SU-DHL-6 (cell line): Measurements from ENCODE around the gene KIF16B.

ENCODE experiments used
- H2AFZ ChIP-seq: fragments of 200-600 bp; sonication (generic); 2 replicates; pipeline ENCODE4 v1.6.1; 2014; ENCODE audit warnings: low read depth, mild to moderate bottlenecking, moderate library complexity, mixed read lengths, antibody characterized with exemption, low read length; ENCODE audit not compliant: severe bottlenecking
- H3F3A ChIP-seq: fragments of 200-600 bp; shearing (Covaris generic); 2 replicates; pipeline ENCODE4 v1.6.0; 2016; ENCODE audit warnings: antibody characterized with exemption, mild to moderate bottlenecking; ENCODE audit not compliant: insufficient read depth
- H3K27ac ChIP-seq: fragments of 200-600 bp; sonication (generic); 2 replicates; pipeline ENCODE4 v1.5.1; 2016; ENCODE audit warnings: low read depth, mild to moderate bottlenecking, low read length, moderate library complexity, mixed read lengths
- H3K27me3 ChIP-seq: fragments of 200-600 bp; sonication (generic), shearing (Covaris generic); 2 replicates; pipeline ENCODE4 v1.6.0; 2014; ENCODE audit warnings: mild to moderate bottlenecking, low read length
- H3K36me3 ChIP-seq: fragments of 200-600 bp; sonication (generic); 2 replicates; pipeline ENCODE4 v1.6.1; 2014; ENCODE audit warnings: mild to moderate bottlenecking, low read length, mixed read lengths
- H3K4me2 ChIP-seq: fragments of 300-600, 200-600 bp; shearing (Covaris generic), sonication (generic); 2 replicates; pipeline ENCODE4 v1.6.0; 2014; ENCODE audit warnings: low read length, low read depth, mild to moderate bottlenecking; ENCODE audit not compliant: poor library complexity, severe bottlenecking
- H3K4me3 ChIP-seq: fragments of 200-600 bp; sonication (generic); 2 replicates; pipeline ENCODE4 v1.5.1; 2014; ENCODE audit warnings: antibody characterized with exemption, low read length, mild to moderate bottlenecking, mixed read lengths; ENCODE audit not compliant: insufficient read depth, poor library complexity, severe bottlenecking
- H3K79me2 ChIP-seq: fragments of 200-600 bp; sonication (generic); 2 replicates; pipeline ENCODE4 v1.6.1; 2014; ENCODE audit warnings: mild to moderate bottlenecking, low read length, moderate library complexity; ENCODE audit not compliant: insufficient read depth
- H3K9ac ChIP-seq: fragments of 200-600 bp; sonication (generic); 2 replicates; pipeline ENCODE4 v1.7.0; 2014; ENCODE audit warnings: mild to moderate bottlenecking, low read length
- H3K9me2 ChIP-seq: fragments of 200-600 bp; sonication (generic); replicated peaks from 2 replicates; pipeline ENCODE4 v1.6.1; 2014; ENCODE audit warnings: low read length; ENCODE audit not compliant: insufficient read depth
- H3K9me3 ChIP-seq: fragments of 200-600 bp; sonication (generic); 2 replicates; pipeline ENCODE4 v1.6.1; 2014; ENCODE audit warnings: low read length, mixed read lengths; ENCODE audit not compliant: insufficient read depth
- H4K20me1 ChIP-seq: fragments of 200-600 bp; sonication (generic); 2 replicates; pipeline ENCODE4 v1.6.1; 2014; ENCODE audit warnings: low read depth, mild to moderate bottlenecking, antibody characterized with exemption, low read length, moderate library complexity, mixed read lengths
- EZH2phosphoT487 ChIP-seq: fragments of 200-600 bp; sonication (generic), shearing (Covaris generic); conservative IDR thresholded peaks from 2 replicates; pipeline ENCODE4 v1.6.1; 2018; ENCODE audit warnings: mild to moderate bottlenecking, antibody characterized with exemption, low read length, moderate library complexity, mixed read lengths
- TF ChIP-seq, protein P1 (sequence below): fragments of 200-600 bp; sonication (generic); IDR thresholded peaks from one replicate; pipeline ENCODE4 v1.5.1; 2017; ENCODE audit warnings: antibody characterized with exemption, mild to moderate bottlenecking, low read length, moderate library complexity; ENCODE audit not compliant: insufficient read depth, poor library complexity, severe bottlenecking

The KIF16B gene

DNA sequence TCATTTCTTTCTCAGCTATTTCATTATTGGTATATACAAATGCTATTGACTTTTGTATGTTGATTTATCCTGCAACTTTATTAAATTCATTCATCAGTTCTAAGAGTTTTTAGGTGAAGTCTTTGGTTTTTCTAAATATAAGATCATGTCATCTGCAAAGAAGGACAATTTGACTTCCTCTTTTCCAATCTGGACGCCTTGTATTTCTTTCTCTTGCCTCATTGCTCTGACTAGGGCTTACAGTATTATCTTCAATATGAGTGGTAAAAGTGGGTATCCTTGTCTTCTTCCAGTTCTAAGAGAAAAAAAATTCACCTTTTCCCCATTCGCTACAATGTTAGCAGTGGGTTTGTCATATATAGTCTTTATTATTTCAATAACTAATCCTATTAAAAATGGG is 38.0 kb downstream of the KIF16B start:
- Histone ChIP-seq H3K9ac (no peak overlapping the region), H3K27me3 (no peaks in the 10 kb centered on the region), H3K79me2 (no peaks in the 10 kb centered on the region)

DNA sequence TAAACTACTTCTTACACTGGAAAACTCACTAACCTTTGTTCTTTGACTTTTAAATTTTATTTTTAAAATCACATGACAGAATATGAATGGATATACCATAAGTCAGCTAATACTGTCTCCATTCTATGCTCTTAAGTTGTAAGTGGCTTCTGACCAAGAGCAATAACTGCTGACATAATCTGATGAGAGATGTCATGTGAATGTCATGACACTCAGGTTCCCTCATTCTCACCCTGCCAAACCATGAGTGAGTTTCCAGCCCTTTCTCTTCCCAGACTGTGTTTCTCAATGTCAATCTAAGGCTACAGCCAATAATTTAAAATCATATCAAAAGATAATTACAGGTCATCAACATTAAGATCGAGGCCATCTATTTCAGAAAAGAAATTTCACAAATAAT is 39.7 kb downstream of the KIF16B start:
- Histone ChIP-seq H3K36me3 (no peaks in the 10 kb centered on the region), H3K9me2 (no peaks in the 10 kb centered on the region), H3K27me3 (no peaks in the 10 kb centered on the region), H4K20me1 (no peaks in the 10 kb centered on the region), H2AFZ (no peak overlapping the region), H3K4me2 (no peak overlapping the region), H3K79me2 (no peaks in the 10 kb centered on the region), H3F3A (no peaks in the 10 kb centered on the region), H3K9ac (no peak overlapping the region), H3K27ac (no peak overlapping the region), H3K4me3 (no peak overlapping the region), H3K9me3 (no peaks in the 10 kb centered on the region)
- no peak for TF ChIP-seq EZH2phosphoT487
- TF ChIP-seq, protein P1, sequence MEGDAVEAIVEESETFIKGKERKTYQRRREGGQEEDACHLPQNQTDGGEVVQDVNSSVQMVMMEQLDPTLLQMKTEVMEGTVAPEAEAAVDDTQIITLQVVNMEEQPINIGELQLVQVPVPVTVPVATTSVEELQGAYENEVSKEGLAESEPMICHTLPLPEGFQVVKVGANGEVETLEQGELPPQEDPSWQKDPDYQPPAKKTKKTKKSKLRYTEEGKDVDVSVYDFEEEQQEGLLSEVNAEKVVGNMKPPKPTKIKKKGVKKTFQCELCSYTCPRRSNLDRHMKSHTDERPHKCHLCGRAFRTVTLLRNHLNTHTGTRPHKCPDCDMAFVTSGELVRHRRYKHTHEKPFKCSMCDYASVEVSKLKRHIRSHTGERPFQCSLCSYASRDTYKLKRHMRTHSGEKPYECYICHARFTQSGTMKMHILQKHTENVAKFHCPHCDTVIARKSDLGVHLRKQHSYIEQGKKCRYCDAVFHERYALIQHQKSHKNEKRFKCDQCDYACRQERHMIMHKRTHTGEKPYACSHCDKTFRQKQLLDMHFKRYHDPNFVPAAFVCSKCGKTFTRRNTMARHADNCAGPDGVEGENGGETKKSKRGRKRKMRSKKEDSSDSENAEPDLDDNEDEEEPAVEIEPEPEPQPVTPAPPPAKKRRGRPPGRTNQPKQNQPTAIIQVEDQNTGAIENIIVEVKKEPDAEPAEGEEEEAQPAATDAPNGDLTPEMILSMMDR = no peak

More for the DNA sequence above, 38.0 kb downstream of the KIF16B start:
- TF ChIP-seq, protein P1 = no peak
- no peak for TF ChIP-seq EZH2phosphoT487
- no peaks in the 10 kb centered on the region for H3K9me2 ChIP-seq
- no peak overlapping the region for H3K27ac ChIP-seq
- no peak overlapping the region for H3K4me2 ChIP-seq
- no peaks in the 10 kb centered on the region for H3K9me3 ChIP-seq
- no peaks in the 10 kb centered on the region for H3K36me3 ChIP-seq
- no peak overlapping the region for H3K4me3 ChIP-seq
- no peak overlapping the region for H2AFZ ChIP-seq
- H4K20me1 ChIP-seq = no peaks in the 10 kb centered on the region
- H3F3A ChIP-seq = no peaks in the 10 kb centered on the region

DNA sequence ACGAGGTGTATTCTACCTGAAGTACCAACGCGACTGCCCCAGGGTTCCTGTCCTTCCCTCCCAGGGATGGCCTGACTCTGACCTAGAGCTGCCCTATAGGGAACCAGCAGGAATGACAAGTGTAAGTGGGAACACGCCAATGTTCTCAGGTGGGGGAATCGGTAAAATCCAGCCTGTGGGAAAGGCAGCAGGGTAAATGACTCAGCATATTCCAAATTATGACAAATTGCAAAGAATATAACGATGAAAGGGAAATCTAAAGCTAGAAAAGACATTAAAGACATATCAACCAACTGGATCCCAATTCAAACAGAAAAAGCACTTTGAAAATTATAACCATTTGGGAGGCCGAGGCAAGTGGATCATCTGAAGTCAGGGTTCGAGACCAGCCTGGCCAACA is 41.8 kb downstream of the KIF16B start:
- Histone ChIP-seq H3K27me3 (no peaks in the 10 kb centered on the region), H4K20me1 (no peaks in the 10 kb centered on the region), H3K27ac (no peak overlapping the region), H3K9me3 (no peaks in the 10 kb centered on the region), H3K4me3 (no peak overlapping the region), H2AFZ (no peak overlapping the region), H3K4me2 (no peak overlapping the region), H3K79me2 (no peaks in the 10 kb centered on the region), H3K36me3 (no peaks in the 10 kb centered on the region), H3F3A (no peaks in the 10 kb centered on the region), H3K9me2 (no peaks in the 10 kb centered on the region), H3K9ac (no peak overlapping the region)
- no peak for TF ChIP-seq EZH2phosphoT487
- TF ChIP-seq, protein P1 = no peak
